ENCODE data around the gene HSPA12A.

Gene HSPA12A

DNA sequence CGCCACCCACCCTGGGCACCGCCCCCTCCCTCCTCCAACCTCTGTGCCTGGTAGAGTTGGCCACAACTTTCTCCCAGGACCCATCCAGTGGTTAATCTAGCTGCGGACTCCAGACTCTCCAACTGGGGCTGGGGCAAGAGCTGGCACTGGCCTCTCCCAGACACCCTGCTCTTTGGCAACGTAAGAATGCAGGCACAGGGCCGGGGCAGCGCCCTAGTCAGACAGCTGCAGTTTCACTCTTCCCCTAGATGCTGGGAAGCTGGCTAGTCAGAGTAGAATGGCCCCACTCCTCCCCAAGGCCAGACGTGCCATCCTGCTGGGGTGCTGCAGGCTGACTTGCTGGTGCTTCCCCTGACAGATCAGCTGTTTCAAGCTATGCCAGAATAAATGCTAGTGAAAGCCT is 22.1 kb downstream of the HSPA12A start:
- TF ChIP-seq, protein P1, sequence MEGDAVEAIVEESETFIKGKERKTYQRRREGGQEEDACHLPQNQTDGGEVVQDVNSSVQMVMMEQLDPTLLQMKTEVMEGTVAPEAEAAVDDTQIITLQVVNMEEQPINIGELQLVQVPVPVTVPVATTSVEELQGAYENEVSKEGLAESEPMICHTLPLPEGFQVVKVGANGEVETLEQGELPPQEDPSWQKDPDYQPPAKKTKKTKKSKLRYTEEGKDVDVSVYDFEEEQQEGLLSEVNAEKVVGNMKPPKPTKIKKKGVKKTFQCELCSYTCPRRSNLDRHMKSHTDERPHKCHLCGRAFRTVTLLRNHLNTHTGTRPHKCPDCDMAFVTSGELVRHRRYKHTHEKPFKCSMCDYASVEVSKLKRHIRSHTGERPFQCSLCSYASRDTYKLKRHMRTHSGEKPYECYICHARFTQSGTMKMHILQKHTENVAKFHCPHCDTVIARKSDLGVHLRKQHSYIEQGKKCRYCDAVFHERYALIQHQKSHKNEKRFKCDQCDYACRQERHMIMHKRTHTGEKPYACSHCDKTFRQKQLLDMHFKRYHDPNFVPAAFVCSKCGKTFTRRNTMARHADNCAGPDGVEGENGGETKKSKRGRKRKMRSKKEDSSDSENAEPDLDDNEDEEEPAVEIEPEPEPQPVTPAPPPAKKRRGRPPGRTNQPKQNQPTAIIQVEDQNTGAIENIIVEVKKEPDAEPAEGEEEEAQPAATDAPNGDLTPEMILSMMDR (IDR thresholded peaks at IDR 0.05; ENCODE audit: low read depth, low read length) = no peak
- no peak overlapping the region for H3K4me3 ChIP-seq (ENCODE audit: low read depth, low read length)
- peak overlapping the region; percentile 78 for H3K27ac ChIP-seq
- DNase-seq = no peak
- no peaks in the 10 kb centered on the region for H3K36me3 ChIP-seq
- H3K9me3 ChIP-seq (ENCODE audit: severe bottlenecking) = no peaks in the 10 kb centered on the region
- no peaks in the 10 kb centered on the region for H3K27me3 ChIP-seq (ENCODE audit: insufficient read depth, low read depth, severe bottlenecking)

GRCh38 chr10:116719804-116720203 is 22.6 kb downstream of the HSPA12A start:
- Histone ChIP-seq H3K9me3 (ENCODE audit: severe bottlenecking) (no peaks in the 10 kb centered on the region), H3K4me3 (ENCODE audit: low read depth, low read length) (no peak overlapping the region), H3K27me3 (ENCODE audit: insufficient read depth, low read depth, severe bottlenecking) (no peaks in the 10 kb centered on the region), H3K27ac (no peak overlapping the region; the same call in 1 of the 2 replicates), H3K36me3 (no peaks in the 10 kb centered on the region)
- DNase-seq = no peak
- TF ChIP-seq, protein P1 (IDR thresholded peaks at IDR 0.05; ENCODE audit: low read depth, low read length) = no peak

- no peaks in the 10 kb centered on the region for H3K9me3 ChIP-seq (ENCODE audit: severe bottlenecking)
- TF ChIP-seq, protein P1 (IDR thresholded peaks at IDR 0.05; ENCODE audit: low read depth, low read length) = no peak
- no peak overlapping the region for H3K27ac ChIP-seq
- H3K36me3 ChIP-seq = no peaks in the 10 kb centered on the region
- H3K27me3 ChIP-seq (ENCODE audit: insufficient read depth, low read depth, severe bottlenecking) = no peaks in the 10 kb centered on the region
- no peak overlapping the region for H3K4me3 ChIP-seq (ENCODE audit: low read depth, low read length)
- DNase-seq = no peak
These were observed 24.3 kb downstream of the HSPA12A start for GRCh38 chr10:116718058-116718457.

DNA sequence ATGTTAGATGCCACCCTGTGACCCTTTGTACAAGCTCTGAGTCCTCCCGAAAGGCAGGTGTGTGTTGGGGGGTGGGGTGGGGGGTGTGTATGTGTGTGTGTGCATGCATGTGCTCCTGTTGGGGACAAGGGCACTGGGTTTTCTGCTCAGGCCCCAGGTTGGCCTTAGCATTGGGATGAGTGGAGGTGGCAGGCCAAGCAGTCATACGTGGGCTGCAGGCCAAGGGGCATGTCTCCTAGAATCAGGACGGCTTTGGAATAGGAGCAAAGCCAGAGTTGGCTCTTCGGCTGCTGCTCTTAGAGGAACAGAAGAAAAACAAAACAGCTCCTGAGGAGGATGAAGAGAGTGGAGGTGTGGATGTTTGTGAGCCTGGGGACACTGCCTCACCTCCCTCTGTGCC is 26.0 kb downstream of the HSPA12A start:
- DNase-seq = no peak
- Histone ChIP-seq H3K4me3 (ENCODE audit: low read depth, low read length) (no peak overlapping the region), H3K27ac (no peak overlapping the region), H3K27me3 (ENCODE audit: insufficient read depth, low read depth, severe bottlenecking) (no peaks in the 10 kb centered on the region), H3K36me3 (no peaks in the 10 kb centered on the region), H3K9me3 (ENCODE audit: severe bottlenecking) (no peaks in the 10 kb centered on the region)
- TF ChIP-seq, protein P1 (IDR thresholded peaks at IDR 0.05; ENCODE audit: low read depth, low read length) = no peak

GRCh38 chr10:116715839-116716377 is 26.5 kb downstream of the HSPA12A start:
- H3K27me3 ChIP-seq (ENCODE audit: insufficient read depth, low read depth, severe bottlenecking) = no peaks in the 10 kb centered on the region
- TF ChIP-seq, protein P1 (IDR thresholded peaks at IDR 0.05; ENCODE audit: low read depth, low read length) = no peak
- H3K4me3 ChIP-seq (ENCODE audit: low read depth, low read length) = no peak overlapping the region
- H3K27ac ChIP-seq = no peak overlapping the region
- no peaks in the 10 kb centered on the region for H3K36me3 ChIP-seq
- no peak for DNase-seq
- H3K9me3 ChIP-seq (ENCODE audit: severe bottlenecking) = no peaks in the 10 kb centered on the region

DNA sequence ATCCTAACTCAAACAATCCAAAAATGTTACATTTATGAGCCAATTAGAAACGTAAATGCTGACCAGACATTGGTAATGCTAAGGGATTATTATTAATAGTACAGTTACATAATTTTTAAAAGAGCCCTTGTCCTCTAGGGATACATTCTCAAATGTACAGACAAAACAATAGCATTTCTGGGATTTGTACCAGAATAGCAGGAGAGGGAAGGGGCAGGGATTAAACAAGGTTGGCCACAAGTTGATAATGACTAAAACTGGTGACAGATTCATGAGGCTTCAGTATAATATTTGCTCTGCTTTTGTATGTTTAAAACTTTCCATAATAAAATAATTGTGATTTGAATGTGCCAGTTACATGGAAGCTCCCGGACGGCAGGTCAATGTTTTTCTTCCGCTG is 27.0 kb downstream of the HSPA12A start:
- Histone ChIP-seq H3K27ac (no peak overlapping the region), H3K4me3 (ENCODE audit: low read depth, low read length) (no peak overlapping the region), H3K27me3 (ENCODE audit: insufficient read depth, low read depth, severe bottlenecking) (no peaks in the 10 kb centered on the region), H3K36me3 (no peaks in the 10 kb centered on the region), H3K9me3 (ENCODE audit: severe bottlenecking) (no peaks in the 10 kb centered on the region)
- TF ChIP-seq, protein P1 (IDR thresholded peaks at IDR 0.05; ENCODE audit: low read depth, low read length) = no peak
- no peak for DNase-seq
